ENCODE results near the gene EML6. TPM values are rescaled to one million over a fixed set of nuclear protein-coding genes. Genes with fewer than 3 reads are reported as not detected.

The EML6 gene
- polyA plus RNA-seq, 2 of the 4 experiments (the other 2 are of a cell fraction) = 1.4 to 1.5 TPM

DNA sequence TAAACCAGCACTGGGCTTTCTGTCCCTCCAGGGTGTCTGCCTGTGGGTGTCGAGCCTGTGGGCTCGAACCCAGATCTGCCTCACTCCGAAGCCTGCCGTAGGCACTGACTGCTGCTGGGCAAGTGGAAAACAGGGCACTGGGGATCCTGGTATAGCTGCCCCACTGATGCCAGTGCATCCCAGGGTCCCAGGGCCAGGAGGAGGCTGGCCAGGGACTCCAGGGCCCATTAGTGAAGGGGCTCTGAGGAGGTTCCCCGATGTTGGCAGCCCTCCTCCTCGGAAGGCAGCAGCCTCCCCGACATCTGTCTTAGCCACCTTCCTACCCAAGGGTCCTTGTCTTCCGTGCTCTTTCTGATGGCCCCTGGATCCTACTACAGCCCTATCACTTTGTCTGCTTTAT is 230.7 kb downstream of the EML6 start:
- CTCF ChIA-PET = no interaction called here
- H3K4me2 ChIP-seq = no peak overlapping the region
- peaks cover 19% of the 10 kb centered on the region for H3K4me1 ChIP-seq
- no peak overlapping the region for H3K27ac ChIP-seq
- no peak overlapping the region for H3K4me3 ChIP-seq
- no peaks in the 10 kb centered on the region for H3K9me3 ChIP-seq
- POLR2A ChIA-PET = no interaction called here
- TF ChIP-seq TP53 (CRISPR knock-in tag; IDR thresholded peaks at IDR 0.05) = no peak
- no peak for TF ChIP-seq CEBPB (IDR thresholded peaks at IDR 0.05)
- no peak for TF ChIP-seq HEYL (CRISPR knock-in tag; IDR thresholded peaks at IDR 0.05)
- no peak for TF ChIP-seq MYC (IDR thresholded peaks at IDR 0.05; ENCODE audit: borderline replicate concordance, low read length)
- TF ChIP-seq RNF2 (IDR thresholded peaks at IDR 0.05; ENCODE audit: borderline replicate concordance, low read depth) = no peak
- no peak for TF ChIP-seq POLR2AphosphoS2 (conservative IDR thresholded peaks at IDR 0.05; ENCODE audit: low read length)
- no peak for TF ChIP-seq SREBF2 (IDR thresholded peaks at IDR 0.05)
- TF ChIP-seq GATA3 (IDR thresholded peaks at IDR 0.05; ENCODE audit: borderline replicate concordance) = no peak
- TF ChIP-seq, protein P1, sequence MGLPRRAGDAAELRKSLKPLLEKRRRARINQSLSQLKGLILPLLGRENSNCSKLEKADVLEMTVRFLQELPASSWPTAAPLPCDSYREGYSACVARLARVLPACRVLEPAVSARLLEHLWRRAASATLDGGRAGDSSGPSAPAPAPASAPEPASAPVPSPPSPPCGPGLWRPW (IDR thresholded peaks at IDR 0.05) = no peak
- TF ChIP-seq CHD4 (IDR thresholded peaks at IDR 0.05; ENCODE audit: borderline replicate concordance) = no peak
- TF ChIP-seq NR3C1 (IDR thresholded peaks at IDR 0.05) = no peak
- no peak for TF ChIP-seq TFCP2L1 (CRISPR knock-in tag; IDR thresholded peaks at IDR 0.05)
- no peak for TF ChIP-seq RAD21 (conservative IDR thresholded peaks at IDR 0.05 in 1 of 2, IDR thresholded peaks at IDR 0.05 in 1 of 2)
- no peak for TF ChIP-seq HDAC2 (IDR thresholded peaks at IDR 0.05)
- TF ChIP-seq FOSB (CRISPR knock-in tag; IDR thresholded peaks at IDR 0.05) = no peak
- no peak for TF ChIP-seq JUNB (IDR thresholded peaks at IDR 0.05)
- no peak for TF ChIP-seq RFX5 (IDR thresholded peaks at IDR 0.05)
- FAIRE-seq = no peak
- DNase-seq (ENCODE audit: low read depth in 1 of 2, low spot score in 1 of 2) = no peak
- 71% methylated on average over 8 of the region's 8 CpGs for WGBS (ENCODE audit: missing lambda C conversion rate)
- ATAC-seq = no peak

DNA sequence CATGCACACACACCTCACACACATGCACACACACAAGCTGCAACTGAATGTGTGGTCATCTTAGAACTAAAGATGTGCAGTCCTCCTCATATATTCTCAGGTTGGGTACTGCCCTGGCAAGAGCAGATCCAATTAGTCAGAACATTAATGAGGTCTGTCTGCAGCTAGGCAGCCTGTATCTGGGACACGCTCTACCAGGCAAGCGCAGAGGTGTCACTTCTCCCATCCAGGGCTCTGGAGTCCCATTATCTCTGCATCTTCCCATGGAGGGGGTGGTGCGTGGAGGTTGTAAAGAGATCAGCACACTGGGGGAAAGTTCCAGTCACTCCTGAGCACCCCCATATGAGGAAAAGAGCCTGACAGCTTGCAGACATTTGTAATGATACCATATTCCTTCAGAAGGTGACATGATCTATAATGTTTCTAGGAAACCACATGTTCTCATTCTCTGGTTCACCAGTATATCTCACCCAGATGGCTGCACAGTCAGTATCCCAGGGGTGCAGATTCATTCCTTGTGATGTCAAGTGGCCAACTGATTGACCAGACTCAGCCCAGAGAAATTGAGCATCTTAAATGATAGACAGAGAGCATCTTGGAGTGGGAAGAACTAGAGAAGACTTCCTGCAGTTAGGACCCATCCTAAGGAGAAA is 231.4 kb downstream of the EML6 start:
- ATAC-seq (0 out of 6 replicates have a peak, but pooled peaks of 1 of the 2 experiments have one; percentile 9), DNase-seq (ENCODE audit: low read depth in 1 of 2, low spot score in 1 of 2) (no peak), FAIRE-seq (no peak)
- H3K9me3 ChIP-seq = no peaks in the 10 kb centered on the region
- POLR2A ChIA-PET = no interaction called here
- H3K4me1 ChIP-seq = peaks cover 19% of the 10 kb centered on the region
- no peak overlapping the region for H3K4me3 ChIP-seq
- no peak overlapping the region for H3K4me2 ChIP-seq
- CTCF ChIA-PET = interaction anchor here (0.5 to 1.1 kb wide), 2 partner anchors 25 to 213 kb away, joined by 3 read pairs; no protein-coding TSS in a partner anchor
- no peak overlapping the region for H3K27ac ChIP-seq
- 96% methylated on average over 3 of the region's 3 CpGs for WGBS (ENCODE audit: missing lambda C conversion rate)
- TF ChIP-seq FOSB (CRISPR knock-in tag; IDR thresholded peaks at IDR 0.05) (no peak), CEBPB (IDR thresholded peaks at IDR 0.05) (no peak), RARB (CRISPR knock-in tag; IDR thresholded peaks at IDR 0.05) (no peak), KDM5A (IDR thresholded peaks at IDR 0.05) (no peak), TP53 (CRISPR knock-in tag; IDR thresholded peaks at IDR 0.05) (no peak), HOXB5 (CRISPR knock-in tag; IDR thresholded peaks at IDR 0.05) (no peak), NFE2L2 (conservative IDR thresholded peaks at IDR 0.05; ENCODE audit: low read length) (no peak), POLR2AphosphoS2 (conservative IDR thresholded peaks at IDR 0.05; ENCODE audit: low read length) (no peak), FOSL2 (IDR thresholded peaks at IDR 0.05) (no peak), FOSL2 (CRISPR knock-in tag; IDR thresholded peaks at IDR 0.05) (no peak), TFCP2L1 (CRISPR knock-in tag; IDR thresholded peaks at IDR 0.05) (no peak), KDM1A (IDR thresholded peaks at IDR 0.05; ENCODE audit: low read depth) (no peak), HEYL (CRISPR knock-in tag; IDR thresholded peaks at IDR 0.05) (no peak)
- TF ChIP-seq, protein P2, sequence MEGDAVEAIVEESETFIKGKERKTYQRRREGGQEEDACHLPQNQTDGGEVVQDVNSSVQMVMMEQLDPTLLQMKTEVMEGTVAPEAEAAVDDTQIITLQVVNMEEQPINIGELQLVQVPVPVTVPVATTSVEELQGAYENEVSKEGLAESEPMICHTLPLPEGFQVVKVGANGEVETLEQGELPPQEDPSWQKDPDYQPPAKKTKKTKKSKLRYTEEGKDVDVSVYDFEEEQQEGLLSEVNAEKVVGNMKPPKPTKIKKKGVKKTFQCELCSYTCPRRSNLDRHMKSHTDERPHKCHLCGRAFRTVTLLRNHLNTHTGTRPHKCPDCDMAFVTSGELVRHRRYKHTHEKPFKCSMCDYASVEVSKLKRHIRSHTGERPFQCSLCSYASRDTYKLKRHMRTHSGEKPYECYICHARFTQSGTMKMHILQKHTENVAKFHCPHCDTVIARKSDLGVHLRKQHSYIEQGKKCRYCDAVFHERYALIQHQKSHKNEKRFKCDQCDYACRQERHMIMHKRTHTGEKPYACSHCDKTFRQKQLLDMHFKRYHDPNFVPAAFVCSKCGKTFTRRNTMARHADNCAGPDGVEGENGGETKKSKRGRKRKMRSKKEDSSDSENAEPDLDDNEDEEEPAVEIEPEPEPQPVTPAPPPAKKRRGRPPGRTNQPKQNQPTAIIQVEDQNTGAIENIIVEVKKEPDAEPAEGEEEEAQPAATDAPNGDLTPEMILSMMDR (IDR thresholded peaks at IDR 0.05) = no peak

Measured in A549 (cell line).